Stomach (tissue), 9 donors: ENCODE measurements around the gene UBE2Z. TPM values are rescaled to one million over a fixed set of nuclear protein-coding genes. Genes with fewer than 3 reads are reported as not detected.

ENCODE experiments used
- DNase-seq, 2 donors: peaks; one replicate each; pipeline versions ENCODE4 v3.0.0 to v3.0.0-alpha.2; 2013 to 2019
- H3K27ac ChIP-seq, 5 donors: fragments of 200-600 bp in 4 of 5; sonication (generic) in 4 of 5; one replicate each; pipeline ENCODE4 v1.5.1; 2013 to 2019; ENCODE audit warnings: mild to moderate bottlenecking in 1 of 5, moderate library complexity in 1 of 5
- H3K27me3 ChIP-seq, 3 donors: fragments of 200-600 bp; sonication (generic); one replicate each; pipeline ENCODE4 v1.5.1; 2017 to 2019; ENCODE audit warnings: mixed run types in 1 of 3
- H3K36me3 ChIP-seq, 4 donors: fragments of 200-600 bp; sonication (generic); 1 replicate in 3 of 4; 2 replicates in 1 of 4; pipeline ENCODE4 v1.5.1; 2016 to 2019
- H3K4me1 ChIP-seq, 4 donors: fragments of 200-600 bp; sonication (generic); one replicate each; pipeline ENCODE4 v1.5.1; 2016 to 2019
- H3K4me3 ChIP-seq, 4 donors: fragments of 200-600 bp; sonication (generic) in 3 of 4; one replicate each; pipeline ENCODE4 v1.5.1; 2016 to 2019; ENCODE audit warnings: mild to moderate bottlenecking in 1 of 4
- H3K9me3 ChIP-seq, 4 donors: fragments of 200-600 bp; sonication (generic); one replicate each; pipeline ENCODE4 v1.5.1; 2016 to 2019
- EP300 ChIP-seq: sonication (generic); formaldehyde crosslinking; IDR thresholded peaks from one replicate; pipeline ENCODE4 v1.6.1; 2017; ENCODE audit warnings: antibody characterized with exemption
- POLR2A ChIP-seq, 4 donors: fragments of 450-650 bp; IDR thresholded peaks; one replicate each; pipeline ENCODE4 v1.6.1; 2016; ENCODE audit warnings: antibody characterized with exemption in 4 of 4, control low read depth in 2 of 4, mild to moderate bottlenecking in 1 of 4, moderate library complexity in 1 of 4
- POLR2AphosphoS5 ChIP-seq, 3 donors: sonication (generic); formaldehyde crosslinking; IDR thresholded peaks; one replicate each; pipeline ENCODE4 v1.6.1; 2016; ENCODE audit warnings: antibody characterized with exemption in 3 of 3
- WGBS, 5 donors: extraction: QIAGEN DNeasy Blood & Tissue Kit in 3 of 5; methylation state at CpG; one replicate each; pipeline versions ENCODE4 v1.1.5 to v1.1.7; 2013 to 2018; 5-methylcytosine and 5-hydroxymethylcytosine counted together
- intact Hi-C: fragments of 100-400 bp; cut with DNase I; formaldehyde crosslinking; loops from one replicate; pipeline ENCODE4 v1.15.1; 2023; ENCODE audit warnings: low total_unique reads
- polyA plus RNA-seq, 3 donors: library from polyadenylated mRNA; stranded (reverse); fragments of 200-250 nt; gene quantifications; one replicate each; pipeline ENCODE4 v1.2.3, GENCODE V29; 2013
- total RNA-seq, 5 donors: library from RNA; depleted of rRNA; stranded (reverse); fragments of >200 nt; gene quantifications; one replicate each; pipeline versions ENCODE4 v1.1.0 to v1.2.3, GENCODE V29; 2014 to 2016
- TF ChIP-seq, protein P1 (sequence below), 7 experiments: fragments of 450-650 bp in 4 of 7; fragments of 200-600 bp in 3 of 7; sonication (generic) in 3 of 7; IDR thresholded peaks; one replicate each; pipeline ENCODE4 v1.5.1; 2016 to 2019; ENCODE audit warnings: antibody characterized with exemption in 7 of 7, control low read depth in 2 of 7, mild to moderate bottlenecking in 1 of 7
- donor health status: healthy with polysubstance abuse.
- donor health status: Bipolar disorder and iron deficiency.
- donor health status: healthy.

UBE2Z gene
- total and polyA plus RNA-seq, 8 donors = 28.1 to 55.6 (median 37.5) TPM

DNA sequence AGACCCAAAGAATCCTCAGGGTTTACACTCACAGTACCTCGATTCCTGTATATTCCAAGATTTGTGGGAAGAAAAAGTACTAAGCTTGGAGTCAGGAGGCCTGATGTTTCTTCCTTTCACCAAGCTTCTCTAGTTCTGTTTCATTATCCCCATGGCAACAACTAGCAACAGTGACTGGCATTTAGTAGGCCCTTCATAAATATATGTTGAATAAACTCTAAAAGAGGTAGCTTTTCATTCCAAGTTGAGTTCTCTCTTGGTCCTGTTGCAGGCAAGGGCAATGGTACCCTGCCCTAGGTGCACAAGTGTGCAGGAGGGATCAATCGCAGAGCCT, 527 bp upstream of the UBE2Z start:
- DNase-seq = peak in 1 of 2 donors; percentile 70
- TF ChIP-seq EP300 = no peak
- TF ChIP-seq POLR2A (IDR thresholded peaks at IDR 0.05) = no peak
- TF ChIP-seq POLR2AphosphoS5 (IDR thresholded peaks at IDR 0.05) = no peak
- TF ChIP-seq, protein P1, sequence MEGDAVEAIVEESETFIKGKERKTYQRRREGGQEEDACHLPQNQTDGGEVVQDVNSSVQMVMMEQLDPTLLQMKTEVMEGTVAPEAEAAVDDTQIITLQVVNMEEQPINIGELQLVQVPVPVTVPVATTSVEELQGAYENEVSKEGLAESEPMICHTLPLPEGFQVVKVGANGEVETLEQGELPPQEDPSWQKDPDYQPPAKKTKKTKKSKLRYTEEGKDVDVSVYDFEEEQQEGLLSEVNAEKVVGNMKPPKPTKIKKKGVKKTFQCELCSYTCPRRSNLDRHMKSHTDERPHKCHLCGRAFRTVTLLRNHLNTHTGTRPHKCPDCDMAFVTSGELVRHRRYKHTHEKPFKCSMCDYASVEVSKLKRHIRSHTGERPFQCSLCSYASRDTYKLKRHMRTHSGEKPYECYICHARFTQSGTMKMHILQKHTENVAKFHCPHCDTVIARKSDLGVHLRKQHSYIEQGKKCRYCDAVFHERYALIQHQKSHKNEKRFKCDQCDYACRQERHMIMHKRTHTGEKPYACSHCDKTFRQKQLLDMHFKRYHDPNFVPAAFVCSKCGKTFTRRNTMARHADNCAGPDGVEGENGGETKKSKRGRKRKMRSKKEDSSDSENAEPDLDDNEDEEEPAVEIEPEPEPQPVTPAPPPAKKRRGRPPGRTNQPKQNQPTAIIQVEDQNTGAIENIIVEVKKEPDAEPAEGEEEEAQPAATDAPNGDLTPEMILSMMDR (IDR thresholded peaks at IDR 0.05) = no peak
- Histone ChIP-seq H3K27ac (peak overlapping the region; percentile 92 to 99 (median 93)), H3K27me3 (no peaks in the 10 kb centered on the region), H3K36me3 (peaks cover 4 to 24% (median 22%) of the 10 kb centered on the region in 4 donors), H3K4me1 (peaks cover 23 to 43% (median 35%) of the 10 kb centered on the region in 4 donors), H3K4me3 (peak overlapping the region; percentile 85 to 96 (median 90)), H3K9me3 (no peaks in the 10 kb centered on the region)
- intact Hi-C loops = no loop called here
- 28 to 78% (median 41%) methylated on average over 1 to 2 of the region's 2 CpGs for WGBS, 5 donors

DNA sequence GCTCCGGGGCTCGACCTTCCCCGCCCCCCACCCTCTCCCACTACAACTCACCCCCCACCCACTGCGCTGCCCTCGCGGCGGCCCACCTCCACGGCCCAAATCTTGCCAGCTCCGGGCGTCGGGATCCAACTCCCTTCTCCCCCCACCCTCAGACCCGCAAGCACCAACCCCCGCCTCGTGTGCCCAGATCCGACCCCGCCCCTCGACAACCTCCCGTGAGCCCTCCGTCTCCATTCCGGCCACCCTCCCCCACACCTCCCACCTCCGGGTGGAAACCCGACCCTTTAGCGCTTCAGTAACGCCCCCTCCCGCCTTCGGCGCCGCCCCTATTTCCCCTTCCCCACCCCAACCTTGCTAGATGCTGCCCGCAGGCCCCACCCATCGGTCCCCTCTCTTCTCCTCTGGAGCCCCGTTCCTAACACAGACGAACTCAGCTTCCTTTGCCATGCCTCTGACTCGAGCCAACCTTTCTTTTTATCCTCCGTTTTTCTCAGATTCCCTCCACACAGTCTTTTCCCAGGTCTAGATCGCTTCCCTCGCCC, 717 bp downstream of the UBE2Z start:
- 1 to 2% (median 1%) methylated on average over 20 to 36 of the region's 36 CpGs for WGBS, 5 donors
- H3K27ac ChIP-seq = peak overlapping the region; percentile 92 to 99 (median 93)
- intact Hi-C loops = no loop called here
- peaks cover 9 to 36% (median 34%) of the 10 kb centered on the region in 4 donors for H3K36me3 ChIP-seq
- DNase-seq = peak; percentile 75 to 96
- no peaks in the 10 kb centered on the region for H3K27me3 ChIP-seq
- H3K9me3 ChIP-seq = no peaks in the 10 kb centered on the region
- TF ChIP-seq POLR2AphosphoS5 (IDR thresholded peaks at IDR 0.05) (no peak), POLR2A (IDR thresholded peaks at IDR 0.05) (no peak)
- H3K4me3 ChIP-seq = peak overlapping the region; percentile 85 to 96 (median 90)
- peaks cover 23 to 53% (median 43%) of the 10 kb centered on the region in 4 donors for H3K4me1 ChIP-seq

DNA sequence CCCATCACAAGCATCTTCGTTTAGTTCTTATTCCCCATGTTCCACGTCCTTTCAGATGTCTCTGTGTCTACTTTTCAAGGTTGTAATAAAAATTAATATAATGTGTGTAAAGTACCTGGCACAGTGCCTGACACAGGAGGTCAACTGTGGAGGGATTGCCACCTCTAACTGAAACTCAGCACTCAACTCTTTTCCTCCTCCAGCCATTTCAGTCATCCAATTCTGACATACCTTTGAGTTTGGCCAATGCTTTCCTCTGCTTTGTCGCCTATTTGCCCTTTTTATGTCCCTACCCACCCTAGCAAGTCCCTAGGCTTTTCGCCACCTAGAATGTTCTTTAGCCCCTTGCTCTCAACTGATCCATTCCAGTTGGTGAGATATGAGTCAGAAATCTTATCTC, 1.6 kb downstream of the UBE2Z start:
- Histone ChIP-seq H3K9me3 (no peaks in the 10 kb centered on the region), H3K27ac (peak overlapping the region in 4 of 5 donors; percentile 92 to 99 (median 93)), H3K4me1 (peaks cover 23 to 61% (median 46%) of the 10 kb centered on the region in 4 donors), H3K4me3 (peak overlapping the region; percentile 85 to 96 (median 90)), H3K36me3 (peaks cover 9 to 44% (median 43%) of the 10 kb centered on the region in 4 donors), H3K27me3 (no peaks in the 10 kb centered on the region)
- 40 to 53% (median 48%) methylated on average over 4 of the region's 4 CpGs for WGBS, 5 donors
- DNase-seq = no peak
- intact Hi-C loops = no loop called here
- TF ChIP-seq POLR2AphosphoS5 (IDR thresholded peaks at IDR 0.05) = no peak
- no peak for TF ChIP-seq POLR2A (IDR thresholded peaks at IDR 0.05)
- TF ChIP-seq, protein P1 (IDR thresholded peaks at IDR 0.05) = no peak
- no peak for TF ChIP-seq EP300

DNA sequence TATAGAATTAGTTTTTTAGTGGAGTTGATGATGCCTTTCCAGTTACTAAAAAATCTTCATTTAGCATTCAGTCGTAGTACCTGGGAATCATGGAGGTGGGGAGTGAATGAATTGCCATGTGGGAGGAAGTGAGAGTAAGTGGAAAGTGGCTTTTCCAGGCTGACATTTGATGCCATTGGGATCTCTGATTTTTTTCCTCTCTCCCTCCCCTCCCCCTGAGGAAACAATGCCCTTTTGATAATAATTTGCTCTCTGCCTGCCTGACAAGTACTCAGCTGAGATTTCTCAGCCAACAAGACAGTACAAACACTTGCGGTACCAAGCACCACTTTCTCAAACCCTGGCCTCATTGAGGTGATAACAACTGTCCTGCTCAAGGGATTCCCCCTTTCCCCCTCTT, 2.2 kb downstream of the UBE2Z start:
- Histone ChIP-seq H3K4me3 (peak overlapping the region in 2 of 4 donors; percentile 85 to 88), H3K27me3 (no peaks in the 10 kb centered on the region), H3K4me1 (peaks cover 23 to 67% (median 52%) of the 10 kb centered on the region in 4 donors), H3K27ac (peak overlapping the region in 2 of 5 donors; percentile 92 to 99), H3K36me3 (peaks cover 9 to 49% (median 47%) of the 10 kb centered on the region in 4 donors), H3K9me3 (no peaks in the 10 kb centered on the region)
- DNase-seq = no peak
- TF ChIP-seq, protein P1 (IDR thresholded peaks at IDR 0.05) = no peak
- TF ChIP-seq EP300 = no peak
- TF ChIP-seq POLR2AphosphoS5 (IDR thresholded peaks at IDR 0.05) = no peak
- TF ChIP-seq POLR2A (IDR thresholded peaks at IDR 0.05) = no peak
- 28 to 45% (median 43%) methylated on average over 2 of the region's 2 CpGs for WGBS, 5 donors
- intact Hi-C loops = no loop called here

DNA sequence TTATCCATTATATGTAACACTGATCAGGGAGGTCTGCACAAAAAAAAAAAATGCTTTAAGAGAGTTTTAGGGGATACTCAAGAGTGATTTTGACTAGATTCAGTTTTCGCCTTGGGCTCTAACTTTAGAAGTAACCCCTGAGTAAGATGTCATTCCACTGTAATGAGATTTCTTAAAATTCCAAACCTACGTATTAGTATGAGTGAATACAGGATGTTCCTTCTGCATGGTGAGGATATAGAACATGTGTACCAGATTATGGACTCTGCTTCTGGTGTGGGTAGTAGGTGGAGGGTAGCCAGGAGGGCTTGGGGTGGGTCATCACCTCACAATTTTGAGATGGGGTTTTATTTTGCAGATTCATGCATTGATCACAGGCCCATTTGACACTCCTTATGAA, 4.3 kb downstream of the UBE2Z start:
- H3K27me3 ChIP-seq = no peaks in the 10 kb centered on the region
- H3K27ac ChIP-seq = no peak overlapping the region
- intact Hi-C loops = no loop called here
- no peaks in the 10 kb centered on the region for H3K9me3 ChIP-seq
- DNase-seq = no peak
- WGBS, 5 donors = 88 to 96% (median 92%) methylated on average over 2 of the region's 2 CpGs
- H3K4me1 ChIP-seq = peaks cover 22 to 71% (median 52%) of the 10 kb centered on the region in 4 donors
- no peak overlapping the region for H3K4me3 ChIP-seq
- TF ChIP-seq EP300 = no peak
- no peak for TF ChIP-seq POLR2A (IDR thresholded peaks at IDR 0.05)
- TF ChIP-seq POLR2AphosphoS5 (IDR thresholded peaks at IDR 0.05) = no peak
- TF ChIP-seq, protein P1 (IDR thresholded peaks at IDR 0.05) = no peak
- peaks cover 25 to 70% (median 68%) of the 10 kb centered on the region in 4 donors for H3K36me3 ChIP-seq
